Mucosa of stomach (tissue), 1 donor: ENCODE measurements around the gene IGSF21.

Source experiments
- H3K27me3 ChIP-seq: one replicate; pipeline ENCODE4 v1.7.0; 2013; ENCODE audit warnings: mild to moderate bottlenecking, low read length; ENCODE audit not compliant: control insufficient read depth, insufficient read depth
- H3K36me3 ChIP-seq: one replicate; pipeline ENCODE4 v1.7.0; 2013; ENCODE audit warnings: low read length; ENCODE audit not compliant: control insufficient read depth, insufficient read depth
- H3K4me1 ChIP-seq: one replicate; pipeline ENCODE4 v1.7.0; 2013; ENCODE audit warnings: mild to moderate bottlenecking, low read length; ENCODE audit not compliant: control insufficient read depth, insufficient read depth
- H3K4me3 ChIP-seq: one replicate; pipeline ENCODE4 v1.7.0; 2013; ENCODE audit warnings: low read length
- H3K9ac ChIP-seq: one replicate; pipeline ENCODE4 v1.7.0; 2013; ENCODE audit warnings: mild to moderate bottlenecking, low read length, moderate library complexity
- H3K9me3 ChIP-seq: one replicate; pipeline ENCODE4 v1.7.0; 2013; ENCODE audit warnings: mild to moderate bottlenecking, low read length, moderate library complexity; ENCODE audit not compliant: control insufficient read depth
- donor health status: Pancreatic carcinoma.

Gene IGSF21

GRCh38 chr1:18198260-18198659 lies 90.7 kb downstream of the IGSF21 start:
- H3K4me1 ChIP-seq, result no peaks in the 10 kb centered on the region
- H3K9me3 ChIP-seq, result no peaks in the 10 kb centered on the region
- no peak overlapping the region for H3K9ac ChIP-seq
- no peaks in the 10 kb centered on the region for H3K36me3 ChIP-seq
- H3K4me3 ChIP-seq, result no peak overlapping the region
- peaks cover 52% of the 10 kb centered on the region for H3K27me3 ChIP-seq

- Histone ChIP-seq H3K4me3 (no peak overlapping the region), H3K27me3 (peaks cover 52% of the 10 kb centered on the region)
Measured at GRCh38 chr1:18199462-18199861, 91.9 kb downstream of the IGSF21 start.

GRCh38 chr1:18200136-18200717 lies 92.6 kb downstream of the IGSF21 start:
- Histone ChIP-seq H3K4me3 (no peak overlapping the region), H3K9me3 (no peaks in the 10 kb centered on the region), H3K36me3 (no peaks in the 10 kb centered on the region), H3K9ac (no peak overlapping the region), H3K27me3 (peaks cover 50% of the 10 kb centered on the region), H3K4me1 (no peaks in the 10 kb centered on the region)

More at GRCh38 chr1:18199462-18199861, 91.9 kb downstream of the IGSF21 start:
- Histone ChIP-seq H3K4me1 (no peaks in the 10 kb centered on the region), H3K9me3 (no peaks in the 10 kb centered on the region), H3K9ac (no peak overlapping the region), H3K36me3 (no peaks in the 10 kb centered on the region)

- Histone ChIP-seq H3K9me3 (no peaks in the 10 kb centered on the region), H3K9ac (no peak overlapping the region), H3K4me1 (no peaks in the 10 kb centered on the region), H3K27me3 (peaks cover 43% of the 10 kb centered on the region), H3K36me3 (no peaks in the 10 kb centered on the region), H3K4me3 (no peak overlapping the region)
Measured at GRCh38 chr1:18200918-18201317, 93.3 kb downstream of the IGSF21 start.

- H3K4me3 ChIP-seq, result no peak overlapping the region
- H3K4me1 ChIP-seq, result no peaks in the 10 kb centered on the region
- no peak overlapping the region for H3K9ac ChIP-seq
- H3K27me3 ChIP-seq, result peaks cover 32% of the 10 kb centered on the region
- no peaks in the 10 kb centered on the region for H3K36me3 ChIP-seq
- no peaks in the 10 kb centered on the region for H3K9me3 ChIP-seq
Measured at GRCh38 chr1:18201997-18202719, 94.6 kb downstream of the IGSF21 start.

- H3K4me3 ChIP-seq, result no peak overlapping the region
- H3K9me3 ChIP-seq, result no peaks in the 10 kb centered on the region
- peaks cover 21% of the 10 kb centered on the region for H3K27me3 ChIP-seq
- H3K9ac ChIP-seq, result no peak overlapping the region
- H3K36me3 ChIP-seq, result no peaks in the 10 kb centered on the region
- H3K4me1 ChIP-seq, result no peaks in the 10 kb centered on the region
Measured at GRCh38 chr1:18203645-18204044, 96.0 kb downstream of the IGSF21 start.

GRCh38 chr1:18204575-18204974 lies 97.0 kb downstream of the IGSF21 start:
- H3K36me3 ChIP-seq, result no peaks in the 10 kb centered on the region
- H3K9me3 ChIP-seq, result no peaks in the 10 kb centered on the region
- no peaks in the 10 kb centered on the region for H3K4me1 ChIP-seq
- no peak overlapping the region for H3K9ac ChIP-seq
- peaks cover 11% of the 10 kb centered on the region for H3K27me3 ChIP-seq
- H3K4me3 ChIP-seq, result no peak overlapping the region

- H3K4me1 ChIP-seq, result no peaks in the 10 kb centered on the region
- no peaks in the 10 kb centered on the region for H3K36me3 ChIP-seq
- H3K27me3 ChIP-seq, result peaks cover 4% of the 10 kb centered on the region
- H3K9me3 ChIP-seq, result no peaks in the 10 kb centered on the region
- H3K9ac ChIP-seq, result no peak overlapping the region
- no peak overlapping the region for H3K4me3 ChIP-seq
Measured at GRCh38 chr1:18205319-18205718, 97.7 kb downstream of the IGSF21 start.

- Histone ChIP-seq H3K9me3 (no peaks in the 10 kb centered on the region), H3K9ac (no peak overlapping the region), H3K4me1 (no peaks in the 10 kb centered on the region), H3K27me3 (no peaks in the 10 kb centered on the region), H3K4me3 (no peak overlapping the region), H3K36me3 (no peaks in the 10 kb centered on the region)
Measured at GRCh38 chr1:18211764-18212163, 104.2 kb downstream of the IGSF21 start.

- no peaks in the 10 kb centered on the region for H3K36me3 ChIP-seq
- no peak overlapping the region for H3K4me3 ChIP-seq
- H3K4me1 ChIP-seq, result no peaks in the 10 kb centered on the region
- H3K9ac ChIP-seq, result no peak overlapping the region
- no peaks in the 10 kb centered on the region for H3K9me3 ChIP-seq
- H3K27me3 ChIP-seq, result no peaks in the 10 kb centered on the region
Measured at GRCh38 chr1:18217398-18218043, 109.9 kb downstream of the IGSF21 start.

GRCh38 chr1:18229625-18230024 lies 122.0 kb downstream of the IGSF21 start:
- Histone ChIP-seq H3K4me3 (no peak overlapping the region), H3K4me1 (no peaks in the 10 kb centered on the region), H3K36me3 (no peaks in the 10 kb centered on the region), H3K9me3 (peaks cover 10% of the 10 kb centered on the region), H3K9ac (no peak overlapping the region), H3K27me3 (peaks cover 10% of the 10 kb centered on the region)

- Histone ChIP-seq H3K9me3 (peaks cover 10% of the 10 kb centered on the region), H3K27me3 (peaks cover 10% of the 10 kb centered on the region), H3K4me3 (no peak overlapping the region), H3K36me3 (no peaks in the 10 kb centered on the region), H3K4me1 (no peaks in the 10 kb centered on the region), H3K9ac (no peak overlapping the region)
Measured at GRCh38 chr1:18230321-18230720, 122.7 kb downstream of the IGSF21 start.
